Frontal cortex (tissue), 4 donors: ENCODE data around the gene PLAGL2. TPM values are rescaled to one million over a fixed set of nuclear protein-coding genes. Genes with fewer than 3 reads are reported as not detected.
"Not testable (repeated sequence)": the region's sequence is repeated elsewhere in the genome, so short reads cannot be mapped to it uniquely, and the experiment has no call there.

Source experiments
- DNase-seq, 2 donors: peaks; one replicate each; pipeline ENCODE4 v3.0.0; 2012; ENCODE audit warnings: low spot score in 2 of 2
- FAIRE-seq: peaks from 2 replicates; lab custom pipeline; 2012; peaks lifted over from hg19 to GRCh38; lab: Jason Lieb, UNC
- total RNA-seq: library from RNA; depleted of rRNA; stranded (reverse); fragments of >200 nt; gene quantifications from one replicate; pipeline ENCODE4 v1.2.3, GENCODE V29; 2014
- donor health status: control.
- donor health status: control.
- donor health status: control.

PLAGL2 gene
- total RNA-seq, 1 donor from 2014 or later = 1.2 TPM

DNA sequence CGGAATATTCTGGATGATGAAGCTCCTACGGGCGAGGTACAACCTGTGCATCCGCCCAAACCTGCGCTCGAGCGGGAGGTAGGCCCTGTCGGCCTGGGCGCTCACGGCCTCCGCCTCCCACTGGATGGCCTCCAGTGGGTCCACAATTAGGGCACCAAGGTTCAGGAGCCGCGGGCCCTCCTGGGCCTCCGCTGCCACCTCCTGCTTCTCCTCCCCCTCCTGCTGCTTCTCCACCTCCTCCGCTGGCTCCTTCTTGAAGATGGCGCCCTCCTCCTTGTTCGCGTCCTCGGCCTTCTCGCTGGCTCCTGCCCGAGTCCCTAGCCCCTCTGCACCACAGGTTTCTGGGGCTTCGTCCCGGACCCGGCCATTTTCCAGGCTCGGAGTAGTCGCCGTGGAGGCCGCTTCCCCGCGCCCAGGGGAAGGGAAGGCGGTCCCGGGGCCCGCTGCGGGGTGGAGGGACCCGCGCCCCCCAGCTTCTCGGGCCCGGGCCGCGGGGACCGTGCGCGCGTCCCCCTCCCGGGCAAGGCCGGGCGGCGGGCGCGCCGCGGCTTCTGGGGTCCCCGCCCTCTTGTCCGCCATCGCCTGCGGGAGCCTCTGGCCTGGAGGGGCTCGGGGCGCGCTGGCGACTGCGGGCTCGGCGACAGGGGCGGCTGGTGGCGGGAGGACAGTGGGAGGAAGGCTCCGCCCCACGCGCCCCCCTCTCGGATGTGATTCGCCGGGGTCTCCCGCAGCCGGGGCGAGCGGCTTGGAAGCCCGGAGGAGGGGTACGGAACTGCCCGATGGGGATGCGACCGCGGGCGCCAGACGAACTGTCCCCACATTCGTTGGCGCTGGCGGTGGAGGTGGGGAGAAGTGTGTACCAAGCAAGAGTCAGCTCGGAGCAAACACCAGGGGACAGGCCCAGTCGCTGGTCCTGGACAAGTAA, 17.6 kb downstream of the PLAGL2 start:
- peak; percentile 54 for DNase-seq
- FAIRE-seq = no peak

DNA sequence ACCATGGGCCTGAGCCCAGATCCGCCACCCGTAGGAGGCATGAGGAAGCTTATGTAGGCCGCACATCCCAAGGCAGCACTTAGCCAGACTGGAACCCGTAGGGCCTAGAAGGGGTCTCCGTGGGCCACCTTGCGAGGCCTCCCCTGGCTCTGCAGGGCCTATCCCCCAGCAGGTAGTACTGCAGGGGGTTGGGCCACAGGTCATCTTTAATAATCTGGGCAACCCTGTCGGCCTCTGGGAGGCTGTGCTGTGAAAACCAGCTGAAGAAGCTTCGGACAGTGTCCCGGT, 18.5 kb downstream of the PLAGL2 start:
- no peak for FAIRE-seq
- DNase-seq = no peak

DNA sequence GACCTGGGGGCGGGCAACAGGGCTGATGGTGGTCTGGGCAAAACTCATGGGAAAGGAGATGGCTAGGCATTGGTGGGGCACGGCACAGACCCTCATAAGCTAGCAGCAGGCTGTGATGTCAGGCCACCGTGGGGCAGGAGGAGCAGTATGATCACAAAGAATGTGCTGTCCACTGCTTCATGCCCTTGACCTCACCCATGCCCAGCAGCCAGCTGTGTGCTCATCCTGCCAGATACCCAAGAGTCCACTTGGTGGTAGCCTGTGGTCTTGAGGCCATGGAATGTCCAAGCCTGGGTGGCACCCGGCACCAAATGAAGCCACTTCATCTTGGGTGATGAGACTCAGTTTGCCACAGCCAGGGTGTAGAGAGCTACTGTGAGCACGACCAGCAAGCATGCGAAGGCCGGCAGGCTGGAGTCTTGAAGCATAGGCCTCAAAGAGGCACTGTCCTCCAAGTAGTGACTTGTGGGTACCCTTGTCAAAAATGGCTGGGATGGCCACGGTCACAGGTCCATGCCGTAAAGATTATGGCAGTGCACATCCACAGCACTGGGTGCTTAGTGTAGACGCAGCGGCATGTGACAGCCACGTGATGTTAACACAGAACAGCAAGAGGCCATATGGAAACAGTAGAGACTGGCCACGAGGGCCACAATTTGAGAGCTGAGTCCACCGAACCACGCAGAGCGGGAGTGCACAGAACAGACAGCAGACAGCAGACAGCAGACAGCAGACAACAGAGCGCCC, 19.0 kb downstream of the PLAGL2 start:
- no peak for DNase-seq
- FAIRE-seq = no peak

DNA sequence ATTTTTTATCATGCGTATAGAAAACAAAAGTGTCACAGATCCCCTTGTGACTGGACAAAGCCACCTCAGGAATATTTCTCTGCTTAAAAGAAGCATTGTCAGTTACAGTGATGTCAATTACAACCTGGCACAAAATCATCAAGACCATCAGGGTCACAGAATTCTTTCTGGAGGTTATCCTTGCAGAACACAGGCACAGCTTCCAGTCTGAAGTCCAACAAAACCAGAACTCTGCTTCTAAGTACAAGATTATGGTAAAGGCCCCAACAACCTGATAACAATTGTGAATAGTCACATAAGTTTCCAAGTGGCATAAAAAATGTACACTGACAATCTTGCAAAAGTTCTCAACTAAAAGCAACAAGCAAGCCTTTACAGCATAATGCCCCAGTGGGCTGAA, 21.0 kb downstream of the PLAGL2 start:
- DNase-seq = no peak
- no peak for FAIRE-seq

DNA sequence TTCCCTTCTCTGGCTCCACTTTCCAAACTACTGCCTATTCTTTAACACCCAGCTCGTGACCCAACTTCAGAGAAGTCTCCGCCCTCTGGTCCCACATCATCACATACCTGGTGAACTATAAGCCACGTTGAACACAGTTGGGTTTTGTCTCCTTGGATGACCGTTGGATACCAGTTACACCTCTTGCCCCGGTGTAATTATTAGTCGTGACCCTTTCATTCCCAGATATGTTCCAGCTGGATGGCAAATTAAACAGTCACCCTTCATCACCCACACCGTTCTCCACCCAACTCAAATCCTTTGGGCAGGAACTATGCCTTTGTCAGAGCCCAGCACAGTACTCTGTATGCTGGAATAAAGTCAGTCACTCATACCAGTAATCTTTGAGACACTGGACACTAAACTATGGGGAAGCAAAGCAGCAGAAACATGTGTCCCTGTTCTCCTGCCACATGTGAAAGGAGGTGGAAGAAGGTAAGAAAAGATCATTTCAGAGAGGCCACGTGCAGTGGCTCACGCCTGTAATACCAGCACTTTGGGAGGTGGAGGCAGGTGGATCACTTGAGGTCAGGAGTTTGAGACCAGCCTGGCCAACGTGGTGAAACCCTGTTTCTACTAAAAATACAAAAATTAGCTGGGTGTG, 22.5 kb downstream of the PLAGL2 start:
- FAIRE-seq = no peak
- DNase-seq = no peak

DNA sequence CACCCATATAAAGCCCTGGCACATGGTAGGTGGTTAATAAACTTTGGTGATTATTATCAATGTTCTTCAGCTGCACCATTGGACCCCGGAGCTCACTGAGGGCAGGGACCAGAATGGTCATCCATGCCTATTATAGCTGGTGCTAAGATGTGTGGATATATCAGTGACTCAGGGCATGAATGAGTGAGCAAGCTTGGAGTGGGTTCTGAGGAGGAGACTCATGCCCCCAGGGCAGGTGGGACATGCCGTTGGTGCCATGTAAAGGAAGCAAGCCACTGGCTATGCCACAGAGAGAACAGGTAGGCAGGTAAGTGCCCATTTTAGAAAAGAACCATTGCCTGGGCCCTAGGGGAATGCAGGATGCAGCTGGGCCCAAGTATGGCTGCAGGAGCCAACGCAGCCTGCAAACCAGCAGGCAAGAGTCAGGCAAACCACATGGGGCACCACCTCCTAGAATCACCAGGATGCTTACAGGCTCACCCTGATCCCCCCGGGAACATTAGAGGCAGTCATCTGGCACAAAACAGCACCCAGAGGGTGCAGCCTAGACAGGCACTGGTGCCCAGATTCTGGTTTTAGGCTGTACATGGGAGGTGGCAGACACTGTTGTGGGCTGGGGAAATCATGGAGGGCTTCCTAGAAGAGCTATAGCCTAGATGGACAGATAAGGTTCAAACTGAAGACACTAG, 23.5 kb downstream of the PLAGL2 start:
- DNase-seq (no peak), FAIRE-seq (no peak)

DNA sequence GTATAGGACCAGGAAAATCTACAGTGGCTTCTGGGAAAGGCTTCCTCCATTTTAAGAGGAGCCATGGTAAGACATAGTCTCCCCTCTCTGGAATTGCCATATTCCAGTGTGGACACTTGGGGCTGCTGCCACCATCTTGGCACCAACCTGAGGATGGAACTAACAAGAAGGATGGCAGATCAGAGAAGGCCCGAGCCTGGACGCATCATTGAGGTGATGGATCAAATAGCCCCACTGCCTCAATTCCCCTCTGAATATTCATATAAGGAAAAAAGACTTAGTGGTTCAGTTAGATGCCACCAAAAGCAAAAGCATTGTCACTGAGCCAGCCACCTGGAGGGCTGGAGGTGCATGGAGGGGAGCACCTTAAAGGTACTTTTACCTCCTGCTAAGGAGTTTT, 25.9 kb downstream of the PLAGL2 start:
- DNase-seq = no peak
- no peak for FAIRE-seq

DNA sequence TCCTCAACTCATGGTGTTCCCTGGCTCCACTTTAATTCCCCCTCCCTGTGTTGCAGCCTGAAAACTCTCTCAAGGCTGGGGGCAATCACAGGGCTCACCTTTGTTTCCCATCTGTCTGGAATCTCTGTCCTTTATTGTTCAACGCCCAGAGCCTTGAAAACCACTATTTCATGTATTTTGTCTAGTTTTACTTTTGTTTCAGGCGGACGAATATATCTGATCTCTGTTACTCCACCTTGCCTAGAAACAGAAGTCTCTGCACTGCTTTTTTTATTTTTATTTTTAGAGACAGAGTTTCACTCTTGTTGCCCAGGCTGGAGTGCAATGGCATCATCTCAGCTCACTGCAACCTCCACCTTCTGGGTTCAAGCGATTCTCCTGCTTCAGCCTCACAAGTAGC, 27.6 kb downstream of the PLAGL2 start:
- FAIRE-seq = no peak
- DNase-seq = no peak

DNA sequence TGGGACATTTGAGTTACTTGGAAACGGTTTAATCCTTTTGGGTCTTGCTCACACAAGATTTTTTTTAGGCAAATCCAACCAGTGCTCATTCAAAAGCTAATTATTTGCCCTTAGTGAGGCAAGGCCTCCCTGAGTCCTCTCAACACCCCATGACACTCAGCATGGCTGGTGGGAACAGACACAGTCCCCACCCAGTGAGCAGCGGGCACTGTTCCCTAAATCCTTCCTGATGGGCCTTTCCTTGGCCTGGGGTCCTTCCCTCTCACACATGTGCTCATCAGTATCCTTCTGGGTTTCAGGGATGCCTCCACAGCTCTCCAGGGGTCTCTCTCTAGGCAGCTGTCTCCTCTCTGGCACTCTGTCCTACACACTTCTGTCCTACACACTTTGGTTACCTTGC, 28.0 kb downstream of the PLAGL2 start:
- DNase-seq (no peak), FAIRE-seq (no peak)

DNA sequence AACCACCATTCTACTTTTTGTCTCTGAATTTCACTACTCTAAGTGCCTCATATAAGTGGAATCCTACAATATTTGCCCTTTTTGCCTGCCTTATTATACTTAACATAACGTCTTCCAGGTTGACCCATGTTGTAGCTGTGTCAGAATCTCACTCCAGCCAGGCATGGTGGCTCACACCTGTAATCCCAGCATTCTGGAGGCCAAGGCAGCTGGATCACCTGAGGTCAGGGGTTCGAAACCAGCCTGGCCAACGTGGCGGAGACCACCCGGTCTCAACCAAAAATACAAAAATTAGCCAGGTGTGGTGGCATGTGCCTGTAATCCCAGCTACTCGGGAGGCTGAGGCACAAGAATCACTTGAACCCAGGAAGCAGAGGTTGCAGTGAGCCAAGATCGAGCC, 29.8 kb downstream of the PLAGL2 start:
- FAIRE-seq, DNase-seq: not testable (repeated sequence)

DNA sequence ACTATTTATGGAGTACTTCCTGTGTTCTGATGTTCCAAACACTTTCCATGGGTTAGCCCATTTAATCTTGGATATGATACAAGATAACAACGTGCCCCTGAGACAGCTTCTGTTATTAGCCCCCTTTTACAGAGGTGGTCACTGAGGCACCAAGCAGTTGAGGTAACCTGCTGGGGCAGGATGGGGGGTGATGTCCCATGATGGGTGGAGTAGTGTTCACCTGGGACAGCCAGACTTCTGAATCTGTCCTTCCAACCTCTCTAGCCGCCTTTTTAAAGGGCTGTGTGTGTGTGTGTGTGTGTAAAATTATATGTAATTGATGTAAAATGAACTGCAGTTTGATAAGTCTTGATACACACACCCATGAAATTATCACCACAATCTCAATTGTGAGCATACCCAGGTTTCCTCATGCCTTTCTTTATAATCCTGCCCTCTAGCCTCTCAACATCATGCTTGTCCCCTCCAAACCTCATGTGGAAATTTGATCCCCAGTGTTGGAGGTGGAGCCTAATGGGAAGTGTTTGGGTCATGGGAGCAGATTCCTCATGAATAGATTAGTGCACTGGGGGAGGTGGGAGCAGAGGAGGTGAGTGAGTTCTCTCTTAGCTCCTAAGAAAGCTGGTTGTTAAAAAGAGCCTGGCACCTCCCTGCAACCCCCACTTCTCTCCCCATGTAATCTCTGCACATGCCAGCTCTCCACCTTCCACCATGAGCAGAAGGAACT, 39.2 kb downstream of the PLAGL2 start:
- no peak for FAIRE-seq
- no peak for DNase-seq

DNA sequence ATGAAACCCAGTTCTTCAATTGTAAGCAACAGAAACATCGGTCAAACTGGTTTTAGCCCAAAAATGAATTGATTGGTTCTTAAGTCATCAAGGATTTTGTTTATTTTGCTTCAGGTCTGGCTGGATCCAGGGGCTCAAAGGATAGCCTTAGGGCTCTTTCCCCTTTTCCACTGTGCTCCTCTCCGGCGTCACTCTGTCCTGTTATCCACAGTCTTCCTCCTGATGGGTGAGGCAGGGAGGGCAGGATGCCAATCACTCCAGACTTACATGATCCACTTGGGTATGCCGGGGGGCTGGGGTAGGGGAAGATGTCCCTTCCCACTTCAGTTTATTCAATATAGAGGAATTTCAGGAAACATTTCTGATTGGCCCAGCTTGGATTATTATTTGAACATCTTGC, 40.0 kb downstream of the PLAGL2 start:
- FAIRE-seq = no peak
- DNase-seq = no peak

DNA sequence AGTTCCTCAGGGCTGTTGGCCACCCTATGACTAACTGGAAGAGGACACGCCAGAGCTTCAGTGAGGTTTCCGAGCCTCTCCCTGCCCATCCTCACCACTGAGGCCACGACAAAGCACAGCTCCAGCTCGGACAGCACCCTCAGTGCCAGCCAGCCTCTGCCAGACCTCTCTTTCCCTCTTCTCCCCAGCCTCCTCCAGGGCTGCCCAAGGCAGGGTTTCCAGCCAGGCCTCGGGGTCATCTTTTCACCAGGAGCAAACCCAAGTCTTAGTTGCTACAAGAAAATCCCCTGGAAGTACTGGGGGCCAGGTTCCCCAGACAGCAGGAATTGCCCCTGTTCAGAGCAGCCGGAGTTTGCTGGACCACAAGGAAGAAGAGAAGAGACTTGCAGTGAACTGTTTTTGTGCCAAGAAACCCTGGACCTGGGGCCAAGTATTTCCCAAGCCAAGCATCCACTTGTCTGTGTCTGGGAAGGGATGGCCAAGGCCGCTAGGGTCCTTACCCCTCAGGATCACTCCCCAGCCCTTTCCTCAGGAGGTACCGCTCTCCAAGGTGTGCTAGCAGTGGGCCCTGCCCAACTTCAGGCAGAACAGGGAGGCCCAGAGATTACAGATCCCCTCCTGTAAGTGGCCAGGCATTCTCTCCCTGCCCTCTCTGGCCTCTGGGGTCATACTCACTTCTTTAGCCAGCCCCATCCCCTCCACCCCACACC, 41.6 kb downstream of the PLAGL2 start:
- DNase-seq (no peak), FAIRE-seq (no peak)

DNA sequence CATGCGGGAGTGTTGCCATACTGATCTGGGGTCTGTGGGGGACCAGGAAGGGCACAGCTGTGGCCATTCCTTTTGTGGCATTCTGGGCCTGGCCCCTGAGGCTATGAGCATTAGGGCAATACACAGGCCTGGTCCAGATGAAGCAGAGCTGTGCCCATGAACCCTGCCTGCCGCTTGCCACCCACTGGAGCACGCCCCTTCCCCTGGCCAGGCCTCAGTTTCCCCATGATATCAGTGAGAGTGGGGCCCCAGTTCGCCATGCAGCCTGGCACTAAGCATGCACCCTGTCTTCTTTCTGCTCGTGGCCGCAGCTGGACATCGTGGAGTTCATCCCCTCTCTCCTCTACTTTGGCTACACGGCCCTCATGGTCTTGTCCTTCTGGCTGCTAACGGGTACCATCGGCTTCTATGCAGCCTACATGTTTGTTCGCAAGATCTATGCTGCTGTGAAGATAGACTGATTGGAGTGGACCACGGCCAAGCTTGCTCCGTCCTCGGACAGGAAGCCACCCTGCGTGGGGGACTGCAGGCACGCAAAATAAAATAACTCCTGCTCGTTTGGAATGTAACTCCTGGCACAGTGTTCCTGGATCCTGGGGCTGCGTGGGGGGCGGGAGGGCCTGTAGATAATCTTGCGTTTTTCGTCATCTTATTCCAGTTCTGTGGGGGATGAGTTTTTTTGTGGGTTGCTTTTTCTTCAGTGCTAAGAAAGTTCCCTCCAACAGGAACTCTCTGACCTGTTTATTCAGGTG, 42.4 kb downstream of the PLAGL2 start:
- no peak for DNase-seq
- no peak for FAIRE-seq

DNA sequence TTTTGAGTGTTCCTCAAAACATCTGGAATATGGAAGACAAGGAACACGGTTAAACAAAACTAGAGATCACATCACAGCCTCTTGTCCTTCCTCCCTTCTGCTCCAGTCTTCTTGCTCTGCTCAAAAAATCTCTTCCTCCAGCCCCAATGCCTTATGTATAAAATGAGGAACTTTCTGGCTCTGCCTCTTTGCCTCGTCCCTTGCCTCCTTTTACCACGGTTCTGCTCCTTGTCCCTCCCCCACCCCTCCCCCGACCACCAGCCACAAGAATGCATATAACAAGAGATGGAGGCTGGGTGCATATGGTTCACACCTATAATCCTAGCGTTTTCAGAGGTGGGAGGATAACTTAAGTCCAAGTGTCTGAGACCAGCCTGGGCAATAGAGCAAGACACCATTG, 43.6 kb downstream of the PLAGL2 start:
- no peak for FAIRE-seq
- DNase-seq = no peak

DNA sequence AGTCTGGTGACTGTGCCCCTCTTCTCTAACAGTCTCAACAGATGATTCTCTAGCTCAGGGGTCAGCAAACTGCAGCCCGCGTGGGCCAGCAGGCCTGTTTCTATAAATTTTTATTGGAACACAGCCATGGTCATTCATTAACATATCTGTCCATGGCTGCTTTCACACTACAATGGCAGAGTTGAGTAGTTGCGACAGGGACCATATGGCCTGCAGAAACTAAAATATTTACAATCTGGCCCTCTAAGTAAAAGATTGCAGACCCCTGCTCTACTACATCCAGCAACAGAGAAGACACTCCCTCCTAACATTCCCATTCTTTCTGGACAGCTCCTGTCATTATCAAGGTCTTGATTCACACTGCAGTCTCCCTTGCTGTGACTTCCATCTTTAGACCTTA, 45.2 kb downstream of the PLAGL2 start:
- DNase-seq (no peak), FAIRE-seq (no peak)

DNA sequence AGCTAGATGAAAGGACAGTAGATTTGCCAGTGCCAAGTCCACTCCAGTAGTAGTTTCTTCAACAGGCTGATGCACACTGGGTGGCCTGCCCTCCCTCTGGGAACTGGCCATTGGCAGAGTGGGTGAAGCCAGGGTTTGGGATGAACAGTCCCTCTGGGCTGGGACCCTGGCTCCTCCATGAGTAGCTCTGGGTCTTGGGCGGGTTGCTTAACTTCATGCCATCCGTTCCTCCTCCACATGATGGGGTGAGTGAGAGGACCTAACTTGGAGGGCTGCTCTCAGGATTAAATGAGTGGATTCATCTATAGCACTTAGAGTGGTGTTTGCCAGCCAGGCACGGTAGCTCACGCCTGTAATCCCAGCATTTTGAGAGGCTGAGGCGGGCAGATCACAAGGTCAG, 47.2 kb downstream of the PLAGL2 start:
- FAIRE-seq = no peak
- no peak for DNase-seq

DNA sequence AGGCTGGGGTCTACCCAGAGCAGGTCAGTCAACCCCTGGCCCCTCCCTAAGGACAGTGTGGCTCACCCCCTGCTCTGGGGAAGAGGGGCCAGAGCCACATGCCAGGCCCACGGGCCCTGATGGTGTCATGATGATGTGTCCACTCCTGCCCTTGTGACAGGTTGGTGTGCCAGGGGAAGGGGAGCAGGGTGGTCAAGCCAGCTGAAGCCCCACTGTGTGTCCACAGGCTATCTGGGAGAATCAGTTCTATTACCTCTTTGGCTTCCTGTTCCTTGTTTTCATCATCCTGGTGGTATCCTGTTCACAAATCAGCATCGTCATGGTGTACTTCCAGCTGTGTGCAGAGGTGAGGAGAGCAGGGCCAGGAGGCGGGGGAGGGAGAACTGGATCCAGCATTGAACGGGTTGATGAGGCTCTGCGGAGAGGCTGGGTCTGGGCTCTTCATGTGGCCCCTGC, 47.7 kb downstream of the PLAGL2 start:
- DNase-seq = no peak
- FAIRE-seq = no peak
